ENCODE results near the gene RELN.

RELN gene

DNA sequence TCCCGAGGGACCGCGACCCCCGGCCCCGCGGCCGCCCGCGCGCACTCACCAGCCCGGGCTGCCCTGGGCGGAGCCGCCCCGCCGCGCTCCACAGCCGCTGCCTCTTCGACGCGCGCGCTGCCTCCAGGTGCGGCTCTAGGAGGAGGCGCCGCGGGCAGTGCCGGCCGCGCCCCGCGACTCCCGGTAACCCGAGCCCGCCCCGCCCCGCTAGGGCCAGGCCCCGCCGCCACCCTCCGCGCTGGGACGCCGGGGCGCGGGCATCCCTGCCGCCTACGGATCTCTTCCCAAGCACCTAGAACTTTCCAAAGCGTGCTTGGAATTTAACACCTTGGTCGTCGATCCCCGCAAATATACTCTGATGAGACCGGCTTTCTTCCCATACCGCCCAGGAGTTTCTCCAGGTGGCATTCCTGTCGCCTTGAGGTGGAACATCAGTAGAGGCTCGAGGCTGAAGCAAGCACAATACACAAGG is 543.4 kb downstream of the RELN start, which contains the start of gene SLC26A5:
Gene SLC26A5 (minus strand): TSS at position 159 of the 472 bp plus-strand sequence. CDS start 24,693 bp downstream, outside the sequence.
- no peak for DNase-seq

DNA sequence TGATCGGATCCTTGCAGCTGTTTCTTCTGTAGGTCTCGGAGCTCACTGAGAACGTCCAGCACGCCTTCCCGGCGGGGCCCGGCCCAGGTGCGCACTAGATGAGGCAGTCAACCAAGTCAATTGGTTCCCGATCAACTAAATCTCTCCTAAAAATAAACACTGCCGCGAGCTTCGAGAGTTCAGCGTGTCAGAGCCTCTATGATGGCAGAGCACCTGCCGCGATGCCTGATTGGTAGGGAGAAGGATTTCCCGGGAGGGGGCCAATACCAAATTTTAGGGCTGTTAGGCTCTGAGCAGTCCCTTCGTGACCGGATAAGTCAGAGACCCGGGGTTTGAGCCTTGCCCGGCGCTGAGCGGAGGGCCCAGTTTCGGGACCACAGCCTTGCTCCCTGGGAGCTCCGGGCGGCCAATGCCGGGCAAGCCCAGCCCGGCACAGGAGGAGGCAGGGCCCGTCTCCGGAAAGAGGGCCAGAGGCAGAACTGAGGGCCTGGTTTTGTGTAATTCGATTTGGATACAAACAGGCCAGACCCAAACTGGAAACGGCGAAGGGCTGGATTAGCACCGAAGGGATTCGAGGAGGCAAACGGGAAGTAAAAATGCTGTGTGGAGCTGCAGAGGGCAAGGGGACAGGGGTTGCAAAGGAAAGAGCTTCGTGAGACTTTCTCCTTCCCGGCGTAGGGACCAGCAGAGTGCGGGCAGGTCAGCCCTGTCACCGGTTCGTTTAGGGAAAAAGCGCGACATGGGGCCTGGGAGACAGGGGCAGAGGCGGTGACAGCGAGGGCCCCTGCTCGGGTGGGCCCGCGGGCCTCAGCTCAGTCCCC is 544.0 kb downstream of the RELN start:
- no peak for DNase-seq

DNA sequence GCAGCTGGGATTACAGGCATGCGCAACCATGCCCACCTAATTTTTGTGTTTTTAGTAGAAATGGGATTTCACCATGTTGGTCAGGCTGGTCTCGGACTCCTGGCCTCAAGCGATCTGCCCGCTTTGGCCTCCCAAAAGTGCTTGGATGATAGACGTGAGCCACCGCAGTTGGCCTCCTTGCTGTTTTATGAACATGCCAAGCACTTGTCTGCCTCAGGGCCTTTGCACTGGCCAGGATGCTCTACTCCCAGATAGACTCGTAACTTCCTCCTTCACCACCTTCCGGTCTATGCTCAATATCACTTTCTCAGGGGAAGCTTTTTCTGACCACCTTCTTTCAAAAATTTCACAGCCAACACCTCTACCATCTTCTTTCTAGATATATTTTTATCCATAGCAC is 549.8 kb downstream of the RELN start:
- no peak for DNase-seq

DNA sequence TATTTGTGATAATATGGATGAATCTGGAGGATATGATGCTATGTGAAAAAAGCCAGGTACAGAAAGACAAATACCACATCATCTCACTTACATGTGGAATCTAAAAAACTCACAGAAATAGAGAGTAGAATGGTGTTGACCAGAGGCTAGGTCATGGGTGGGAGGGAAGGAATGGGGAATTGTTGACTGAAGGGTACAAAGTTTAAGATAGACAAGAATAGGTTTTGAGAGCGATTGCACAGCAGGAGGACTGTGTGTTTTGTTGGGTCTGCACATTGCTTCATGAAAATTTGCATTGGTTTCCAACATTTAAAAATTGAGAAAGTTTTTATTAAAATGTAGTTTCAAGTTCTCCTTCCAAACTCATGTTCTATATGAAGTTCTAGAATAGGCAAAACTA is 551.8 kb downstream of the RELN start:
- no peak for DNase-seq

DNA sequence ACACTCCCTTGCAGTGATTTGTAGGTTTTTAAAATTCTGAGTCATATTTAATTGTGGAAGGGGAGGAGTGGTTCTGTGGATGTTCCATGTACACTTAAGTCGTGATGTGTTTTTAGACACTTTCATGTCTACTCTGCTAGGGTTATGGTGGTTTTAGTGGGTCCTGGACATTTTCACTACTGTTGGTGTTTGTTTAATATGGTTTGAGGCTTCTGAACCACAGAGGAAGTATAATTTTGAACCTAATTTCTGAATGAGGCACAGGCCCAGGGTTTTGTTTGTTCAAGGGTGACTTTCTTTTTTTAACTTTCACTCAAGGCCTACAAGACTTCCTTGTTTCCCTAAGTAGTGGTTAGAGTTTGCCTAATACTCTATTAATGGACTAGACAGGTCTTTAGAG is 556.7 kb downstream of the RELN start:
- no peak for DNase-seq

DNA sequence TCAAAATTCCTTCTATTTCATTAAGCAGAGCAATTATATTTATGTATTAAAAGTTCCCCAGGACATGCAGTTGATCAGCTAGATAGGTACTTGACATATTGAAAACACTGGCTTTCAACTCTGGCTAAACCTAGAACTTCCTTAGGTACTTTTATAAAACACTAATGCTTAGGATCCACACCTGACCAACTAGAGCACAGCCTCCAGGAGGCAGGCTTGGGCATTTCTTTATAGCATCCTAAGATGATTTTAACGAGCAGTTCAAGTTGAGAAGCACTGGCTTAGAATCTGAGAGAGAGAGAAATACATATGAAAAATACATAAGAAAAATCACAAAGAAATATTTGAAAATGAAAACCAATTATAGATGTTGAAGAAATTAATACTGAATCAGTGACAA is 564.3 kb downstream of the RELN start:
- DNase-seq: no peak

DNA sequence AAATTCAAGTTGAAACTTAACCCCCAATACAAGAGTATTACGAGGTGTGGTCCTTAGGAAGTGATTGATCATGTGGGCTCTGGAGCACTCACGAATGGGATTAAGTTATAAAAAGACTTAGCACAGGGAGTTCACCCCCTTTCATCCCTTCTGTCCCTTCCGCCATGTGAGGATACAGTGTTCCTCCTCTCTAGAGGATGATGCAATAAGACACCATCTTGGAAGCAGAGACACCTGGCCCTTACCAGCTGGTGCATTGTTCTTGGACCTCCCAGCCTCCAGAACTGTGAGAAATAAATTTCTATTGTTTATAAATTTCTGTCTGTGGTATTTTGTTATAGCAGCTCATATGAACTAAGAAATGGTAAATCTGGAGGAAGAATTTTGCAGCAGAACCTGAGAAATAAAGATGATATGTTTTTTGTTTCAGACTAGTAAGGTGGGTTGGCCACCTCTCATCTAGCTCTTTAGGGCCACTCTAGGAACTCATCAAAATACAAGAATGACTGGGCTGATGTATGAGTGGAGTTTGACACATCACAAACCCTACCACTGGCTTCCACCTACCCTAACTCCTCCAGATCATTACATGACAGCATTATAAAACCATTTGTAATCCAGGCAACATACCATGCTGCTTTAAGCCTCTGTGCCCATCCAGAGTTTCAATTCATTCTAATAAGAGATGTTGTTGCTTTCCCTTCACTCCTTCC is 565.8 kb downstream of the RELN start:
- no peak for DNase-seq
